T-helper 1 cell treated with Interleukin-12 subunit alpha and Interleukin-12 subunit beta and Interleukin-4 antibody, amounts not matched to agents 30 ng/mL and 1 ng/mL, for 36 hours (primary cell): ENCODE data around the gene THAP12. TPM values are rescaled to one million over a fixed set of nuclear protein-coding genes. Genes with fewer than 3 reads are reported as not detected.

ENCODE experiments used
- intact Hi-C: fragments of 100-400 bp; cut with micrococcal nuclease; formaldehyde crosslinking; loops from one replicate; pipeline ENCODE4 v1.15.1; 2024
- total RNA-seq: library from RNA; stranded (reverse); gene quantifications from 2 replicates; pipeline ENCODE4 v1.2.3, GENCODE V29; 2022

The THAP12 gene
- total RNA-seq, 1 donor from 2014 or later: 53.4 TPM

DNA sequence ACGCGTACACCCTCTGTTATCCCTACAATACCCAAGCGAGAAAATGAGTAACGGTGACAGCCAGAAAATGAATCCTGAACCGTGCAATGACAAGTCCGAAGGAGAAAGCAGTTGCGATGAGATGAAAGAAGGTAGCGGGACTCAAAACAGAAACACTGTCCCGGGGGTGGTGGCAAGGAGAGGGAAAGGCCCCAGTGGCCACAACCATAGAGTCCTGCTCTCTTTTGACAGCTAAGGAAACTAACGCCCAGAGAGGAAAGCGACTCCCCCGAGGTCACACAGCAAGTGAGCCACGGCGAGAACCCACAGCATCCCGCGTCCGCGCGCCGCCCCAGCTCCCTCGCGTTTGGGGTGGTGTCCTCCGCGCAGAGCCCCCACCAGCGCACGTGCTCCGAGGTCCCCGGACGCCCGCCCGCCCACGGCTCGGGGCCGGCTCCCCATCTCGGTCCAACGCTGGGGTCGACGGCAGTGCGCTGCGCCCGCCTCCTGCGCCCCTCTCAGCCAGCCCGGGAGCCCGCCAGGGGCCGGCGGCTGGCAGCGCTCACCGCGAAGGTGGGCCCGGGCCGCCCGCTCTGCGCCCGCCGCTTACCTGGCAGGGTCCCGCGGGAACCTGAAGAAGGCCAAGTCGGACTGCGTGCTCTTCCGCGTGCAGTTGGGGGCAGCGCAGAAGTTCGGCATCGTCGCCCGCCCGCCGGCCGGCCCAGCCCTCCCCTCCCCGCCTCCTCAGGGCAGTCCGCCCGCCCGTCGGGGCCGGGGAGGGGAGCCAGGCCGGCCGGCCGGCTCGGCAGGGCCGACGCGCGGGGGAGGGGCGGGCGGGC is 564 bp downstream of the THAP12 start:
- intact Hi-C loops: loop anchor here (1.0 to 5.0 kb wide), 5 partner anchors 297 to 1983 kb away; partner anchors contain the start of genes AAMDC, ACER3, PGM2L1 and RSF1

DNA sequence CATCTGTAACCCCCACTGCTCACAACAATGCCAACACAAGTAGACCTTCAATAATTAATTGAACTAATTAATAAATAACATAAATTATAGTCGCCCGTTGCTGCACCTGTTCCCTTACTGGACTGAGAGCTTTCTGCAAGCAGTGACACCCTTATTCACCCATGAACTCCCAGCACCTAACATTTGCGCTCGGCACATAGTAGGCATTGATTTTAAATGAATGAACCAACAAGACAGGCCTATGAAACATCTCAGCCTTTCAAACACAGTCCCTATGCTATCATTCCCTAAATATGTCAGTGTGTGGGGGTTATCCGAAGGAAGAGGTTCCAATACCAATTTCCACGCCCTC is 1.1 kb downstream of the THAP12 start:
- intact Hi-C loops: loop anchor here (1.0 to 5.0 kb wide), 5 partner anchors 298 to 1982 kb away; partner anchors contain the start of genes AAMDC, ACER3, PGM2L1 and RSF1

DNA sequence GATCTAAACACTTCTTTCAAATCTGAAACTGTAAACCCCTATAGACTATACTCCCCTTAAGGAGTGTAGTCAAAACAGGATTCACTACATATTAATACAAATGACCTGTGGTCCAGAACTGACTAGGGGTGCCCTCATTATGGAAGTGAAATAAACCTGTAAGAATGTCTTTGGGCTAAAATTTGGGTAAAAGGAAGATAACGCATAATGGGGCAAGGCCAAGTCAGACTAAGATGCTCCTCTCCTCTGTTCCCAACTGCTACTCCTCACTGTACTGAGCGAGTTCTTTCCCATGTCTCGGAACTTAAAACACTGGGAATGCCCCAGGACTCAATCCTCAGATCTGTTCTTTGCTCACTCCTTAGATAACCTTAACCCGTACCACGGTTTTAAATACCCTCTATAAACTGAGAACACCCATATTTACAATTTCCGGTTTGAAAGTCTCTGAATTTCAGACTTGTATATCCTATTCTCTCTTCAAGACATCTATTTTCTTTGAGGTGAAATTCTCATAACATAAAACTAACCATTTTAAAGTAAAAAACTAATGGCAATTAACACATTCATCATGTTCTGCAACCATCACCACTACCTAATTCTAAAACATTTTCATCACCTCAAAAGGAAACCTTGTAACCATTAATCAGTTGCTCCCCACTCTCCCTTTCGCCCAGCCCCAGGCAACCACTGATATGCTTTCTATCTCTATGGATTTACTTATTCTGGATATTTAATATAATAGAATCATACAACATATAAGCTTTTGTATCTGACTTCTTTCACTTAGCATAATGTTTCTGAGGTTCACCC is 4.0 kb downstream of the THAP12 start:
- intact Hi-C loops: no loop called here

DNA sequence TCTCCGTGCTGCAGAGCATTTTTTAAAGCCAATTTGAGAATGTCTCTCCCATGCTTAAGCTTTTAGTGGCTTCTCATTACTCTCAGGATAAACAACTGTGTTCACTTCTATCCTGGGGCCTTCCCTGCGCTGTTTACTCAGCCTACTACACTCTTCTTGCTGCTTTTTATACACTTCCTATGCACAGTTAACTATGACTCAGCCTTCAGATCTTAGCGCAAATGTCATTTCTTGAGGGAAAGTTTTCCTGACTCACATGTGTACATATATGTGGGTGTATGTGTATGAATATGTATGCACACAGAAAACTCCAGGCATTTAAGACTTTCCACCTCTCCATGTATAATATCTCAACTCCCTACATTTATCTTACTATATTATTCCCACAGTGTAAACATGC is 9.8 kb downstream of the THAP12 start:
- intact Hi-C loops: no loop called here

DNA sequence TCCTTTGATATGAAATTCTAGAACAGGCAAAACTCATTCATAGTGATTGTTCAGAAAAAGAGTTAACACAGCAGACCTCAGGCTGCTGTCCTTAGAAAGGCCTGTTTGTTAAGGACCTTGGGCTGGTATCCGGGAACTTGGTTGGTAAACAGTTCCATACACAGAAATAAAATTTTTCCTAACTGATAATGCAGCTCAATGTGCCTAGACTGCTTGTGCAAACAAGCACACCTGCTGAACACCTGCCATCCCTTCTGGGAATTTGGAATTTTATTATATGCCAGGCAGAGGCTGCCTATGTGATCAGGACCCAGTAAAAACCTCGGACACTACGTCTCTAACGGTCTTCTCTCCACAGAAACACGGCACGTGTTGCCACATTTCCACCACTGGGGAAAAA is 11.5 kb downstream of the THAP12 start:
- intact Hi-C loops: no loop called here

DNA sequence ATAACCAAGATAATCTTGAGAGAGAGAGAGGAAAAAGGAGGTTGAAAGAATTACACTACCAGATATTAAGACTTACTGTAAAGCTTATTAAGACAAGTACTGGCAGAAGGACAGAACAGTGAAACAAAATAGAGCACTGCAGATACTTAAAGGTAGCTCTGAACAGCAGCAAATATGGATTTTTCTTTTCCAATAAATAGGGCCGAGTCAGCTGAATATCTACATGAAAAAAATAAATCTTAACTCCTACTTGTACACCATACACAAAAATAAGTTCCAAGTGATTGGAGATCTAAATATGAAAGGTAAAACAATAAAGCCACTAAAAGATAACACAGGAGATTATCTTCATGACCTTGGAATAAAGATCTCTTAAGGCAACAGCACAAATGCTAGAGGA is 12.4 kb downstream of the THAP12 start:
- intact Hi-C loops: no loop called here

DNA sequence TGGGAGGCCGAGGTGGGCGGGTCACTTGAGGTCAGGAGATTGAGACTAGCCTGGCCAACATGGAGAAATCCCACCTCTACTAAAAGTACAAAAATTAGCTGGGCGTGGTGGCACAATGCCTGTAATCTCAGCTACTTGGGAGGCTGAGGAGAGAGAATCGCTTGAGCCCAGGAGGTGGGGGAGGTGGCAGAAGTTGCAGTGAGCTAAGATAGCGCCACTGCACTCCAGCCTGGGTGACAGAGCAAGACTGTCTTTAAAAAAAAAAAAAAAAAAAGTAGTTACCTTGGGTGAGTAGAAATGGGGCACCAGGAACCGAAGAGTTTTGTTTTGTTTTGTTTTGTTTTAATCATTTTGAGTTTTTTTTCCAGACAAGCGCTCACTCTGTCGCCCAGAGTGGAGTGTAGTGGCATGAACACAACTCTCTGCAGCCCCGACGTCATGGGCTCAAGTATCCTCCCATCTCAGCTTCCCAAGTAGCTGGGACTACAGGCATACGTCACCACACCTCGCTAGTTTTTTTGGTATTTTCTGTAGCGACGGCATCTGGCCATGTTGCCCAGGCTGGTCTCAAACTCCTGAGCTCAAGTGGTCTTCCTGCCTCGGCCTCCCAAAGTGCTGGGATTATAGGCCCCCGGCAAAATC is 15.8 kb downstream of the THAP12 start:
- intact Hi-C loops: no loop called here

DNA sequence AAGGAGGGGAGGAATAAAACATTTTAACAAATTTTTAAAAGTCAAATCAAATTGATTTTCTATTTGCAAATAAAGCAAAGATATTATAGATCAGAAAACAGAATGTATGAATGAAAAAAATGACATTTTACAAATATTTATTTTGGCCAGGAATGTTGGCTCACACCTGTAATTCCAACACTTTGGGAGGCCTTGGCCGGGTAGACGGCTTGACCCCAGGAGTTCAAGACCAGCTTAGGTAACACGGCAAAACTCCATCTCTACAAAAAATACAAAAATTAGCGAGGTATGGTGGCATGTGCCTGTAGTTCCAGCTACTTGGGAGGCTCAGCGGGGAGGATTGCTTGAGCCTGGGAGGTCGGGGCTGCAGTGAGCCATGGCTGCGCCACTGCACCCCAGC is 18.2 kb downstream of the THAP12 start:
- intact Hi-C loops: no loop called here

DNA sequence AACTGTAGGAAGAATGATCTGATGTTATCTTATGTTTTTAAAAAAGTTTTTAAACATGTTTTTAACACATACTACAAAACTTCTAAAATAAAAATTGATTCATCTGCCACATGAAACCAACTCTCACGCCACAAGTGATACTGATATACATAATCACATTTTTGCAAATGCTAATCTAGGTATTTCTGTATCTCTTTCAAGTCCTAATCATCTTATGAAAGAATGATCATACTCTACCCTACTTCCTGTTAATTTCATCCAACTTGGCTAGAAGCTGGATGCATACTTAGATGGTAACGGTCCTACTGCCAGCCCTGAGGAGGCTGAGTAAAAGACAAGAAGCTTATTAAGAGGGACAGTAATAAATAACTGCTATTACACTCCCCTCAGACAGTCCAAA is 19.2 kb downstream of the THAP12 start:
- intact Hi-C loops: no loop called here

DNA sequence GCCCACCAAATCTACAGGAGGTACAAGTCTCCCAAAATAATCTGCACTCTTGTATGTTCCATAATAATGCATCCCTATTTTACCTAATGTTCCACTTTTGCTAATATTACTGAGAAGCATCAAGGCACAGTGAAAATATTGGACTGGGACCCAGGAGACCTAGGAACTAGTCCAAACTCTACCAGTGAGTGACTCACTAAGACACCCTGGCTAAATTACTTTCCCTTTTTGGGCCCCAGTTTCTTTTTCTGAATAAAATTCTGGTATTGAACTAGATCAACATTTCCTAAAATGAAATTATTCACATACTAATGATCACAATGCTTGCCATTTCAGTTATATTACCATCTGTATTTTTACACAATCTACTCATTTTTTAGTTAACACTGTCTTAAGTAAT is 19.6 kb downstream of the THAP12 start:
- intact Hi-C loops: no loop called here

DNA sequence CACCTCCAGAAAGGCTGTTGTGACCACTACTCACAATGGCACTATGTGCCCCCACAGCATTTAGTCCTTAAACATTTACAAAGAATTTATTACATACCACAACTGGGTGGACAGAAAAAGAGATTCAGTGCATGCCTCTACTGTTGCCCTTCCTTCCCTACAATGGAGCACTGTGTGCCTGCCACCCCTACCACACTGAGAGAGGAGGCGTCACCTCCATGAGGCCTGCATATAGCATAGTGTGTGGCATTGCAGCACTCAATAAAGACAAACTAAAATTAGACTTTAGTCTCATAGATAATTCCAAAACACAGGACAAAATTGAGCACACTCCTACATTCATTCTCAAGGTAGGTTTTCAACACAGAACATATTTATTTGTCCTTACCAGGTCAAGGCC is 25.8 kb downstream of the THAP12 start:
- intact Hi-C loops: no loop called here

DNA sequence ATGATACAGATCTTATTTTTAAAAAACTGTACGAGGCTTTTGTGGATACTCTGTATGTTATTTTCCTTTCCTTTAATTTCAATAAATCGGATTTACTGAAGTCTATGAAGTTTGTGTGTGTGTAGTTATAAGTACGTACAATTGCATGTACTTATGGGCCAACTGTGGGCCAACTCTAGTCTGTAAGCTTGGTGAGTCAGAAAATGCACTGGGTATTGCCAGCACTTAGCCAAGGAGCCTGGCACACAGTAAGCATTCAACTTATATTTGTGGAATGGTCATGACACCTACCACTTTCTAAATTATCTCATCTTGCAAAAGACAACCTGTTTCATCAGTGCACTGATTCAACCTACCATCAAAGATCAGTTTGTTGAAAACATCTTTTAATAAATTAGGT is 32.6 kb downstream of the THAP12 start:
- intact Hi-C loops: no loop called here

DNA sequence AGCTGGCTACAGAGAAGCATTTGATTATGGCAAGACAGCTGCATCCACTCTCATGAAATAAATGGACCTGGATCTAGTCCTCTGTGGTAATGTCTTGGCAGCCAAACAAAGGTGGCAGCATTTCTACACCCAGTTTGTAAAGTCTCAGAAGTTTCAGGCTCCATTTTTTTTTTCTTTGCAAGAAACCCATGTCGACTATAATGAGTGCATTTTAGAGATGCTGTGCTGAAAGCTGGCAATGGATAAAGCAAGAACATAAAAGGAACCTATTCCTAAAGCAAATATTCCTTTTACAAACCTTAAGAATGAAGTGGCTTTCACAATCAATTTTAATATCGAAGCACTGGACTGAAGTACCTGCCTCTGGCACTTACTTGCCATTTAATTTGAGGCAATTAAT is 33.5 kb downstream of the THAP12 start:
- intact Hi-C loops: no loop called here

DNA sequence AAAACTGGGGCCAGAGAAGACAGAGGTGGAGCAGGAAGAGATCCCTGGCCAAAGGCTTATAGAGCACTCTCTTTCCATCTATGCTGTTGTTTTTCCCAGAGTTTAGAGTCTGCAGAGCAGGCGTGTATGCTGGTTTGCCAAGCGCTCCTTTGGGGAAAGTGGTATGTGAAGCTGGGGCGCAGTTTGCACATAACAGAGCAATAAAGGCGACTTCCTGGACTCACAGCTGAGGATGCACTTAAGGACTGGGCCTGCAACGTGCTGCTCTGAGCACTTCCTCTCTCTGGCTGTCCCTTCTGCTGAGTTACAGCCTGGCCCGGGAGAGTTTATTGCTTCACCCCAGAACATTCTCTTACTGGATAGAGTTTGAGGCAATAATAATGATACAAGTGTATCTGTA is 41.7 kb downstream of the THAP12 start:
- intact Hi-C loops: no loop called here

DNA sequence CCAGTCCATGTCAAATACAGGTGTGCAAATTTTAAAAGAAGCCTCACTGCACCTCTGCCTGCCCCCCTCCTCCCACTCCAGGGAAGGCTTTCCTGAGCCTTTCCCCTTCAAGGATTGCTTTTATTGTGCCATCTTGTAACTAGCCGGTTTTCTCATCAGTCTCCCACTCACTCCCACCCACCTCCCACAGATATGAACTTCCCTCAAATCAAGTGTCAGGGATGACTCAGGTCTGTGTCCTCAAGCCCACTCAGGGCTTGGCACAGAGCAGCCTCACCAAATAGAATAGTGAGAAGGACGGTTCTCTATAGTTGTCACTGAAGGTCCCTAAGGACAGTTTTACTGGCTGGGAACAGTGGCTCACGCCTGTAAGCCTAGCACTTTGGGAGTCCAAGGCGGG is 43.0 kb downstream of the THAP12 start:
- intact Hi-C loops: no loop called here

DNA sequence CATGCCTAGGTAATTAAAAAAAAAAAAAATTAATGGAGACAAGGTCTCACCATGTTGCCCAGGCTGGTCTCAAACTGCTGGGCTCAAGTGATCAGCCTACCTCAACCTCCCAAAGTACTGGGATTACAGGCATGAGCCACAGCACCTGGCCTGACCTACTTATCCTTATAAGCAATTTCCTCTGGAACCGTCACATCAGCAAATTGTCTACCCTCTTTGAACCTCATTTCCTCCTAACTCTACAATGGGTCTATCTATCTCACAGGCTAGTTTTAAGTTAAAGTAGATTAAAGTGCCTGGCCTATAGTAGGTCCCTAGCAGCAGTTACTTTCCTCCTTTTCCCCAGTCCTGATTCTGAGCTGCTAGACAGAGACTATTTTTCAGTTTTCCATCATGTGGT is 43.5 kb downstream of the THAP12 start:
- intact Hi-C loops: no loop called here

DNA sequence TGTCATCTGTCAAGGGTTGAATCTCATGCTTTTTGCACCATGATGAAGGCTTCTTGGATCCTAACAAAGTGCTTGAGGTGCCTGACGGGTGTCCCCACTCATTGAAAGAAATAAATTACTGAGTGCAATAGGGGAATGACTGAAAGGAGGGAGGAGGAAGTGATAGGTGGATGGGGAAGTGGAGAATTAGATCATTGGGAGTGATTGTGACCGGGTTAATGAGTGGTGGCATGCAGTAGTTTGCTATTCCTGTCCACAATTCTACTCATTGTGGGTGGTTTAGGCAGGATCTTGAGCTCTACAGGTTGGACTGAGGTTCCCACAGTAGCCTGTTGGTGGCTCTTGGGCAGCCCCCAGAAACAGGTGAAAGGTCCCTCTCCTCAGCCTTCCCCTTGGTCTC is 44.3 kb downstream of the THAP12 start:
- intact Hi-C loops: no loop called here

DNA sequence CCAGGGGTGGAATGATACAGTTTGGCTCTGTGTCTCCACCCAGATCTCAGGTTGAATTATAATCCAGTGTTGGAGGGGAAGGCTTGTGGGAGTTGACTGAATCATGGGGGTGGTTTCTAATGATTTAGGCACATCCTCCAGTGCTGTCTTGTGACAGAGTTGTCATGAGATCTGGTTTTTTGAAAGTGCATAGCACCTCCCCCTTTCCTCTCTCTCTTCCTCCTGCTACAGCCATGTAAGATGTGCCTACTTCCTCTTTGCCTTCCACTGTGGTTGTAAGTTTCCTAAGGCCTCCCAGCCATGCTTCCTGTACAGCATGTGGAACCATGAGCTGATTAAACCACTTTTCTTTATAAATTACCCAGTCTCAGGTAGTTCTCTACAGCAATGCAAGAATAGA is 45.1 kb downstream of the THAP12 start:
- intact Hi-C loops: no loop called here

DNA sequence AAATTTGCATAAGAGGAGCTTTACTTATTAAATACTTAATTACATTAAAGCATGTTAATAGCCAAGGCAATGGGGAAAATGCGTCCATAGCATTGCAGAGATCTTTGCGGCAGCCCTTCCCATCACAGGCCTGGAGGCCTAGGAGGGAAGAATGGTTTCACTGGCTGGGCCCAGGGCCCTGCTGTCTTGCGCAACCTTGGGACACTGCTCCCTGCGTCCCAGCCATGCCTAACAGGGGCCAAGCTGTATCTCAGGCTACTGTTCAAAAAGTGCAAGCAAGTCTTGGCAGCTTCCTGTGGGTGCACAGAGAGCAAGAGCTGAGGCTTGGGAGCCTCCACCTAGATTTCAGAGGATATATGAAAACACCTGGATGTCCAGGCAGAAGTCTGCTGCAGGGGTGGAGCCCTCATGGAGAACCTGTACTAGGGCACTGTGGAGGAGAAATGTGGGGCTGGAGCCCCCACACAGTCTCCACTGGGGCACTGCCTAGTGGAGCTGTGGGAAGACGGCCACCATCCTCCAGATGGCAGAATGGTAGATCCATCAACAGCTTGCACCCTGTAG is 46.0 kb downstream of the THAP12 start:
- intact Hi-C loops: no loop called here

DNA sequence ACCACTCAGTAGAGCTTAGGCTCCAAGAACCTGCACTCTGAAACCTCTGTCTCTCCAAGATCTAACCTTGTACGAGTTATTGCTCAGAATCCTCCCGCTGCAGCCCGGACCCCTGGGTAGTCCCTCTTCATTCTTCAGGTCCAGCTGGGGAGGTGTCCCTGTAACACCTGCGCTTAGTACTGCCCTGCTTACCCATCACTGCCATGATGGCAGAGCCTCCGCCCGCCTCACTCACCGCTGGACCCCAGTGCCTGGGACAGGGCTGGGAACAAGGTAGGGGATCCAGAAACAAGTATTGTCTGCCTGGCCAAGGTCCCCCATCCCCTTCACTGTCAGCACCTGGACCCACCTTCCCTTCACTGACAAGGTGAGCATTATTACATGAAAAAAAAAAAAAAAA is 50.3 kb downstream of the THAP12 start:
- intact Hi-C loops: no loop called here

DNA sequence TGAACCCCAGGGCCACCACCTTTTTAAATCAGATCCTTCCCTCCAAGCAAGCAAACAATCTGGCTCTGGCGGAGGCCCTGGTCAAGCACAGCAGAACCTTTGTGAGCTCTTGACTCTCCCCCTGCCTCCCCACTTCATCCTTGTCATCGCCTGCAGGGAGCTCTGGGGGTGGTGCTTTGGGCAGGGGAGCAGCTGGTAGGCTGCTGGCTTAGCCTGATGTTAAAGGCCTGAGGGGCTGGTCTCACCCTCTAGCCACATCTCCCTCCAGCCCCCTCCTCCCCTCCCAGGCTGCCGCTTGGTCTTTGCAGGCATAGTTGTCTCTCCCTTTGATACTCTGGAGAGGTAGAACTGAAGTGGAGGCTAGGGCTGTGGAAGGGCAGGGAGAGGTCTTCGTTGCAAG is 50.9 kb downstream of the THAP12 start:
- intact Hi-C loops: no loop called here
